ENCODE measurements around the gene GSTM3.
"Not testable (repeated sequence)": the region's sequence is repeated elsewhere in the genome, so short reads cannot be mapped to it uniquely, and the experiment has no call there.

The GSTM3 gene

DNA sequence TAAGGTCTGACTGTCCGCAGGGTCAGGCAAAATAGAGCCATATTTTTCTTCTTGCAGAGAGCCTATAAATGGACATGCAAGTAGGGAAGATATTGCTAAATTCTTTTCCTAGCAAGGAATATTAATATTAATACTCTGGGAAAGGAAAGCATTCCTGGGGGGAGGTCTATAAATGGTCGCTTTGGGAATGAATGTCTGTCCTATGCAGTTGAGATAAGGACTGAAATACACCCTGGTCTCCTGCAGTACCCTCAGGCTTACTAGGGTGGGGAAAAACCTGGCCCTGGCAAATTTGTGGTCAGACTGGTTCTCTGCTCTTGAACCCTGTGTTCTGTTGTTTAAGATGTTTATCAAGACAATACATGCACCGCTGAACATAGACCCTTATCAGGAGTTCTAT lies 37.9 kb downstream of the GSTM3 start:
- not testable (repeated sequence) for DNase-seq (ENCODE audit: low read depth in 1 of 2, low spot score in 1 of 2)

DNA sequence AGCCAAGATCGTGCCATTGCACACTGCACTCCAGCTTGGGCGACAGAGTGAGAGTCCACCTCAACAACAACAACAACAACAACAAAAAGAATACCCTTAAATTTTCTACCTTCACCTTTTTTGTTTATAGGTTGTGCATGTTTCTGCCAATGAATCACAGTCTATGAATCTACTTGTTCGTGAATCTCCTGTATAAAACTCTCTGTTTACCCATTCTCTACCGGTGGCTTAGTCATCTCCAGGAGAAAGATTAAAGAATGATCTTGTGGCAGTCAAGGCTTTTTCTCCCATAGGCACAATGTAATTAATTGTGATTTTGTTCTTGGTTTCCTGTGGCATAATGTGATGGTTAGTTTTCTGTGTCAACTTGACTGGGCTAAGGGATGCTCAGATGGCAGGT lies 43.0 kb downstream of the GSTM3 start:
- not testable (repeated sequence) for DNase-seq (ENCODE audit: low read depth in 1 of 2, low spot score in 1 of 2)

DNA sequence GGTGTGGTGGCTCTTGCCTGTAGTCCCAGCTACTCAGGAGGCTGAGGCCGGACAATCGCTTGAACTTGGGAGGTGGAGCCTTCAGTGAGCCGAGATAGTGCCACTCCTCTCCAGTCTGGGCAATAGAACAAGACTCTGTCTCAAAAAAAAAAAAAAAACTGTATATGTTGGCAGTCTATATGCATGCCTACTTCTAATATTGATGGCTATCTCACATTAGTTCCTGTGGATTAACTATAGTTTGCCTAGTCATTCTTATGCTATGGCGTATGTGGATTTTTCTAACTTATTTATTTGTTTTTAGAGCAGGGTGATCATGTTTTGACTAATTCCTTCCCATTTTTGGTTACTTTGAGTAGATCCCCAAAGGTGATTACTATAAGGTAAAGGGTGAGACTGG lies 43.8 kb downstream of the GSTM3 start:
- DNase-seq (ENCODE audit: low read depth in 1 of 2, low spot score in 1 of 2) = no peak

DNA sequence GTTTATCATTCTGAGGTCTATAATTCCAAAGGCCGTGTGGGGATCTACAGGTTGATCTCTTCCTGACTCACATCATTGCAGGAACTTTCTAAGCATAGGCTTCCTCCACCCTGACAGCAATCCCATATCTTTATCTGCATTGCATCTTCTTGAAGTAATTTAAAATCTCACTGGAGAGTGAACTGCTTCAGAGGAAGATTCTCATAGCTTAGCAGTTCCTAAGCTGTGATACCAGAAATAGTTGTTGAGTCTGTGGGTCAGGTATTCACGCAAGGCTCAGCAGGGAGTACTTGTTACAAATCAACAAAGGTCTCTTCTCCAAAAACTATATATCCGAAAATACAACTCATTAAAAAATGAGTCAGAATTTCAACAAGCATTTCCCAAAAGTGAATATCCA lies 45.7 kb downstream of the GSTM3 start:
- not testable (repeated sequence) for DNase-seq (ENCODE audit: low read depth in 1 of 2, low spot score in 1 of 2)

DNA sequence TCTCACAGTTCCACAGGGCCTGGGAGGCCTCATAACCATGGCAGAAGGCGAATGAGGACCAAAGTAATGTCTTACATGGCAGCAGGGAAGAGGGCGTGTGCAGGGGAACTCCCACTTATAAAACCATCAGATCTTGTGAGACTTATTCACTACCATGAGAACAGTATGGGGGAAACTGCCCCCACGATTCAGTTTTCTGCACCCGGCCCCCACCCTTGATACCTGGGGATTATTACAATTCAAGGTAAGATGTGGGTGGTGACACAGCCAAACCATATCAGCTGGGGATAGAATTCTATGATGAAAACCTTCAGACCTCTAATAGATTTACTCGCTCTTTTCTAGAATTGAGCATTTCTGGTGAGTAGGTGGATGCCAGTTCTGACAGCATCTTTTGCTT lies 46.4 kb downstream of the GSTM3 start:
- not testable (repeated sequence) for DNase-seq (ENCODE audit: low read depth in 1 of 2, low spot score in 1 of 2)

DNA sequence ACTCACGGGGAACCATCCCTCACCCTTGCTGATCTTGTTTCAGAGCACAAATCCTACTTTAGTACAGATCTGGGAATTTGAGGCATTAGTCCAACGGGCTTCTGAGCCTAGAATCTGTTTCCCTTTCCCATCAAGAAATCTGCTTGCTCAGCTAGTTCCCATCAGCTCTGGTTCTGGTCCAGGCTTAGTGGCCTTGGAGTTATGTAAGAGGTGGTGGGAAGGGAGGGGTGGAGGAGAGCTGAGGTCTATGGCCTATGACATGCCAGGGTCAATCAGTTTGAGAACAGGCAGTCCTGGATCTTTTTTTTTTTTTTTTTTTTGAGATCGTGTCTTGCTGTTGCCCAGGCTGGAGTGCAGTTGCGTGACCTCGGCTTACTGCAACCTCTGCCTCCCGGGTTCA lies 49.1 kb downstream of the GSTM3 start:
- DNase-seq (ENCODE audit: low read depth in 1 of 2, low spot score in 1 of 2) = no peak

DNA sequence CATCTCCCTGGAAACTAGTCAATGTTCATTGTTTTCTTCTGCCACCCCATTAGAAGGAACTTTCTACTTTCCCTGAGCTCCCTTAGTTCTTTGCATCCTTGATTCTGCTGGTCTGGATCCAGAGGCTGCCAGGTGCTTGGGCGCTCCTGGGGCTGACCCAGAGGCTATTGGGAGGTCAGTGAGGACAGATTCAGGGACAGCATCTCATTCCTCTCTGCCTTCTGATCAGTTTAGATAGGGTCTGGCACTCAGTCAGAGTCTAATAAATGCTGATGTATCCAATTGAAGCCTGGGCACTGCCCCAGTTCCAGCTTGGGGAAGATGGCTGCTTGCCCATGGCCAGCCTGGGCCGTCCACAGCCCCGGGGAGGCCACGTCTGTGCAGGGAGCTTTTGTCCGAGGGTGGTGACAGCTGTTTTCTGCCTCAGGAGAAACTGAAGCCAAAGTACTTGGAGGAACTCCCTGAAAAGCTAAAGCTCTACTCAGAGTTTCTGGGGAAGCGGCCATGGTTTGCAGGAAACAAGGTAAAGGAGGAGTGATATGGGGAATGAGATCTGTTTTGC lies 50.9 kb downstream of the GSTM3 start:
- DNase-seq (ENCODE audit: low read depth in 1 of 2, low spot score in 1 of 2) = no peak

DNA sequence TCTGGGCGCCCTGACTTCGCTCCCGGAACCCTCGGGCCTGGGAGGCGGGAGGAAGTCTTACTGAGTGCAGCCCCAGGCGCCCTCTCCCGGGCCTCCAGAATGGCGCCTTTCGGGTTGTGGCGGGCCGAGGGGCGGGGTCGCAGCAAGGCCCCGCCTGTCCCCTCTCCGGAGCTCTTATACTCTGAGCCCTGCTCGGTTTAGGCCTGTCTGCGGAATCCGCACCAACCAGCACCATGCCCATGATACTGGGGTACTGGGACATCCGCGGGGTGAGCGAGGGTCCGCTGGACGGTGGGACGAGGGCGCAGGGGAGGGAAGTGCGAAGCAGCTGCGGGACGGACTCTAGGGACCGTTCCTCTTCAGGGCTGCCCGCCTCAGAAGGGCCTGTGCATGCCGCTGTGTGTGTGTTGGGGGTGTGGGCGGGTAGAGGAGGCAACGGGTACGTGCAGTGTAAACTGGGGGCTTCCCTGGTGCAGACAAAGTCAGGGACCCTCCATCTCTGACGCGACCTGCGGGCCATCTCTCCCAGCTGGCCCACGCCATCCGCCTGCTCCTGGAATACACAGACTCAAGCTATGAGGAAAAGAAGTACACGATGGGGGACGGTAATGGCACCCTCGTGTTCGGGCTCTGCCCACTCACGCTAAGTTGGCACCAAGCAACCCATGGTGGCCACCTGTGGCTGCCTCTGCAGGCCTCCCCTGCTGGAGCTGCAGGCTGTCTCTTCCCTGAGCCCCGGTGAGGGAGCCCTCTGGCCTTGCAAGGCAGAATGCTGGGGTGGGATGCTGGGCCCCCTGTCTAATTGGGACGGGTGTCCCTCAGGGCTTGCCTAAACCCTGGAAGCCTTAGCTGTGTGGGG lies 53.0 kb downstream of the GSTM3 start, which contains the start of gene GSTM1:
Gene GSTM1 (plus strand): TSS at position 177 of the 859 bp plus-strand sequence. CDS start 57 bp downstream, at position 234.
- DNase-seq (ENCODE audit: low read depth in 1 of 2, low spot score in 1 of 2) = peak; percentile 44 to 79

DNA sequence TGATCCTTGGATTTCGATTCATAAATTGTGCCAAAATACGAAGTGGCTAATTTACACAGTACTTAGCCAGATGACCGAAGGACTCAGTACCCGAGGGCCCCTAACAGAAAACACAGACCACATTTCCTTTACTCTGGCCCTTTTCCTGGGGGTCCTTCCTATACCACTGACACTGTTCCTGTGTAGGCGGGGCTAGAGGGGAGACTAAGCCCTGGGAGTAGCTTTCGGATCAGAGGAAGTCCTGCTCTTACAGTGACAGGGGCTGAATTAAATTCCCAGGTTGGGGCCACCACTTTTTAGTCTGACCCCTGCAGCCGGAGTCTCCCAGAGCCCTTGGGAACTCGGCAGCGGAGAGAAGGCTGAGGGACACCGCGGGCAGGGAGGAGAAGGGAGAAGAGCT lies 53.7 kb downstream of the GSTM3 start:
- DNase-seq (ENCODE audit: low read depth in 1 of 2, low spot score in 1 of 2) = not testable (repeated sequence)

DNA sequence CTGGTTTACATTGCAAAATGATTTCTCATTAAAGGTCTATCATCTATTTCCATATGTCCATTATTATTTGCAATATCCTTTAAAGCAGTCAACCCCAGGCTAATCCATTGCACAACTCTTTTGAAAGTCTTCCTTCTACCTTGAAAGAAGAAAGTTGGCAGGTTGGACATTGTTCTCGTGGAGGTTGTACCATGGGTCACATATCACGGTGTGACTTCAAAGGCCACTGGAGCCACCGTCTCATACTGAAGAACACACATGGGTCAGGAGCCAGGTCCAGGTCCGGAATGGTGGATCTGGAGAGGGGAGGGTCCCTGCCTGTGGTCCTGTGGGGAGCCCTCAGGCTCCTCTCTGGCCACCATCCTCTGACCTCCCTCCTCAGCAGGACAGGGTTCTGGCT lies 54.9 kb downstream of the GSTM3 start:
- not testable (repeated sequence) for DNase-seq (ENCODE audit: low read depth in 1 of 2, low spot score in 1 of 2)

DNA sequence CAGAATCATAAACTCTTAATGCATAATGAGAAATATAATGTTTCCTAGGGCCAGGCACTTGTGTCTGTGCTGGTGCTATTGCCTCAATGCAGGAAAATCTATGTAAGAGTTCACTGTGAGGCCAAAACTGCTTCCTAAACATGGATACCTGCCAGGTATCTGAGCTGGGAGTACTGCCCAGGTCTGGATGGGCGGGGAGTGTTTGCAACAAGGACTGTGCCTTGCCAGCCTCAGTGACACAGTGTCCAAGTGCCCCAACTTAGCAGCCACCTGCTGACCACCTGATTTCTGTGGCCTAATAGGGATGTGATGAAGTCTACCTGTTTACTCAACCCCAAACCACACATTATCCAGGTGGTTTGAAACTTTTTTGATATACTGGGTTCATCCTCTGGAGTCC lies 55.4 kb downstream of the GSTM3 start:
- DNase-seq (ENCODE audit: low read depth in 1 of 2, low spot score in 1 of 2) = not testable (repeated sequence)

DNA sequence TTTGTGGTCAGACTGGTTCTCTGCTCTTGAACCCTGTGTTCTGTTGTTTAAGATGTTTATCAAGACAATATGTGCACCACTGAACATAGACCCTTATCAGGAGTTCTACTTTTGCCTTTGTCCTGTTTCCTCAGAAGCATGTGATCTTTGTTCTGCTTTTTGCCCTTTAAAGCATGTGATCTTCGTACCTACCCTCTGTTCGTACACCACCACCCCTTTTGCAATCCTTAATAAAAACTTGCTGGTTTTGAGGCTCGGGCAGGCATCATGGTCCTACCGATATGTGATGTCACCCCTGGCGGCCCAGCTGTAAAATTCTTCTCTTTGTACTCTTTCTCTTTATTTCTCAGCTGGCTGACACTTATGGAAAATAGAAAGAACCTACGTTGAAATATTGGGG lies 56.1 kb downstream of the GSTM3 start:
- not testable (repeated sequence) for DNase-seq (ENCODE audit: low read depth in 1 of 2, low spot score in 1 of 2)
